Umbilical cord (tissue), 2 donors: ENCODE measurements around the gene FAM174C. TPM values are rescaled to one million over a fixed set of nuclear protein-coding genes. Genes with fewer than 3 reads are reported as not detected.
A peak's percentile ranks its signal among the peaks of the same experiment; 100 is the strongest.

Experiments
- DNase-seq: peaks from one replicate; pipeline ENCODE4 v3.0.0-alpha.2; 2015; ENCODE audit warnings: low spot score
- total RNA-seq: library from RNA; depleted of rRNA; stranded (reverse); fragments of >200 nt; gene quantifications from one replicate; pipeline ENCODE4 v1.2.3, GENCODE V29; 2014; ENCODE audit warnings: low replicate concordance; ENCODE audit not compliant: insufficient read depth

FAM174C gene
- total RNA-seq = 1.7 TPM

- peak; percentile 97 for DNase-seq
Observed at GRCh38 chr19:1275260-1275975, at the start of gene FAM174C. TSS of gene FAM174C (plus strand) at chr19:1275530. CDS start at chr19:1275550, 20 bp downstream.

GRCh38 chr19:1226227-1226518 lies 49.2 kb upstream of the FAM174C start:
- no peak for DNase-seq

GRCh38 chr19:1226522-1227303 lies 48.6 kb upstream of the FAM174C start:
- no peak for DNase-seq

GRCh38 chr19:1227304-1228054 lies 47.9 kb upstream of the FAM174C start:
- no peak for DNase-seq

GRCh38 chr19:1228161-1228957 lies 47.0 kb upstream of the FAM174C start:
- no peak for DNase-seq

- no peak for DNase-seq
Observed at GRCh38 chr19:1229056-1229923, 46.0 kb upstream of the FAM174C start.

GRCh38 chr19:1229924-1230782 lies 45.2 kb upstream of the FAM174C start:
- DNase-seq = no peak

- no peak for DNase-seq
Observed at GRCh38 chr19:1230783-1231489, 44.4 kb upstream of the FAM174C start.

- DNase-seq = peak; percentile 89
Observed at GRCh38 chr19:1231729-1232637, 43.3 kb upstream of the FAM174C start.

GRCh38 chr19:1232652-1233072 lies 42.7 kb upstream of the FAM174C start:
- DNase-seq = peak; percentile 80

- no peak for DNase-seq
Observed at GRCh38 chr19:1233115-1233667, 42.1 kb upstream of the FAM174C start.

- no peak for DNase-seq
Observed at GRCh38 chr19:1234051-1234954, 41.0 kb upstream of the FAM174C start.

- DNase-seq = no peak
Observed at GRCh38 chr19:1234955-1235380, 40.4 kb upstream of the FAM174C start.

- DNase-seq = no peak
Observed at GRCh38 chr19:1235625-1236538, 39.4 kb upstream of the FAM174C start.

- no peak for DNase-seq
Observed at GRCh38 chr19:1236576-1236975, 38.8 kb upstream of the FAM174C start.
